SU-DHL-6 (cell line): Measurements from ENCODE around the gene PLSCR4.

Experiments used
- EZH2phosphoT487 ChIP-seq: fragments of 200-600 bp; sonication (generic), shearing (Covaris generic); conservative IDR thresholded peaks from 2 replicates; pipeline ENCODE4 v1.6.1; 2018; ENCODE audit warnings: mild to moderate bottlenecking, antibody characterized with exemption, low read length, moderate library complexity, mixed read lengths
- TF ChIP-seq, protein P1 (sequence below): fragments of 200-600 bp; sonication (generic); IDR thresholded peaks from one replicate; pipeline ENCODE4 v1.5.1; 2017; ENCODE audit warnings: antibody characterized with exemption, mild to moderate bottlenecking, low read length, moderate library complexity; ENCODE audit not compliant: insufficient read depth, poor library complexity, severe bottlenecking

- TF ChIP-seq, protein P1, sequence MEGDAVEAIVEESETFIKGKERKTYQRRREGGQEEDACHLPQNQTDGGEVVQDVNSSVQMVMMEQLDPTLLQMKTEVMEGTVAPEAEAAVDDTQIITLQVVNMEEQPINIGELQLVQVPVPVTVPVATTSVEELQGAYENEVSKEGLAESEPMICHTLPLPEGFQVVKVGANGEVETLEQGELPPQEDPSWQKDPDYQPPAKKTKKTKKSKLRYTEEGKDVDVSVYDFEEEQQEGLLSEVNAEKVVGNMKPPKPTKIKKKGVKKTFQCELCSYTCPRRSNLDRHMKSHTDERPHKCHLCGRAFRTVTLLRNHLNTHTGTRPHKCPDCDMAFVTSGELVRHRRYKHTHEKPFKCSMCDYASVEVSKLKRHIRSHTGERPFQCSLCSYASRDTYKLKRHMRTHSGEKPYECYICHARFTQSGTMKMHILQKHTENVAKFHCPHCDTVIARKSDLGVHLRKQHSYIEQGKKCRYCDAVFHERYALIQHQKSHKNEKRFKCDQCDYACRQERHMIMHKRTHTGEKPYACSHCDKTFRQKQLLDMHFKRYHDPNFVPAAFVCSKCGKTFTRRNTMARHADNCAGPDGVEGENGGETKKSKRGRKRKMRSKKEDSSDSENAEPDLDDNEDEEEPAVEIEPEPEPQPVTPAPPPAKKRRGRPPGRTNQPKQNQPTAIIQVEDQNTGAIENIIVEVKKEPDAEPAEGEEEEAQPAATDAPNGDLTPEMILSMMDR, result no peak
- no peak for TF ChIP-seq EZH2phosphoT487
These were observed 78.3 kb downstream of the PLSCR4 start for GRCh38 chr3:146172586-146172985.
